Activated CD8-positive, alpha-beta memory T cell treated with anti-CD3 and anti-CD28 coated beads for 36 hours (primary cell): Measurements from ENCODE around the gene HECW1. TPM values are rescaled to one million over a fixed set of nuclear protein-coding genes. Genes with fewer than 3 reads are reported as not detected.
"Not testable (repeated sequence)": the region's sequence is repeated elsewhere in the genome, so short reads cannot be mapped to it uniquely, and the experiment has no call there.

ENCODE experiments used
- CTCF ChIA-PET: fragments of 350-600 bp; sonication (Branson Sonifier 250); formaldehyde crosslinking; loops from one replicate; lab custom pipeline; 2021; ENCODE audit warnings: antibody characterized with exemption; lab: Charles Lee
- POLR2A ChIA-PET: fragments of 350-600 bp; sonication (Branson Sonifier 250); formaldehyde crosslinking; loops from one replicate; lab custom pipeline; 2021; ENCODE audit warnings: antibody characterized with exemption; lab: Charles Lee
- total RNA-seq, 2 experiments: library from RNA; stranded (reverse); gene quantifications; one replicate each; pipeline ENCODE4 v1.2.3, GENCODE V29; 2021

HECW1 gene
- total RNA-seq, 2 experiments from 2014 or later, result not detected

DNA sequence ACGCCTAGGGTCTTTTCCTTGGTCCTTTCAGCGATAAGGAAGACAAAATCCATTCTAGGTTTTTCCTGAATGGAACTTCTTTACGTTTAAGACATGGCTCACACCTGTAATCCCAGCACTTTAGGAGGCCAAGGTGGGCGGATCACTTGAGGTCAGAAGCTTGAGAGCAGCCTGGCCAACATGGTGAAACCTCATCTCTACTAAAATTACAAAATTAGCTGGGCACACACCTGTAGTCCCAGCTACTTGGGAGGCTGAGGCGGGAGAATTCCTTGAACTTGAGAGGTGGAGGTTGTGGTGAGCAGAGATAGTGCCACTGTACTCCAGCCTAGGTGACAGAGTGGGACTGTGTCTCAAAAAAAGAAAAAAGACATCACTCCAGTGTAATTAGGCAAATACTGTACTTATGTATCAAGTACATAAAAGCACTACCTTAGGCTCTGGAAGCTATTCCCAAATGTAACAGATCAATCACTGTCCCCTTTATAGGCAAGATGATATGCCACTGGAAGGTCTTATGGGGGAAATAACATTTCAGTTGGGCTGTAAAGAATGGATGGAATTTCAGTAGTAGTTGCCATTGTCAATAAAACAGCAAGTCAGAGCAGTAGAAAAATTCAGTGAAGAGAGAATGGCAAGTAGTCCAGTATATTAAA is 476.2 kb downstream of the HECW1 start:
- POLR2A ChIA-PET, result no interaction called here
- CTCF ChIA-PET, result no interaction called here

- CTCF ChIA-PET, result no interaction called here
- POLR2A ChIA-PET, result no interaction called here
Observed at GRCh38 chr7:43589133-43589478, 476.7 kb downstream of the HECW1 start.

DNA sequence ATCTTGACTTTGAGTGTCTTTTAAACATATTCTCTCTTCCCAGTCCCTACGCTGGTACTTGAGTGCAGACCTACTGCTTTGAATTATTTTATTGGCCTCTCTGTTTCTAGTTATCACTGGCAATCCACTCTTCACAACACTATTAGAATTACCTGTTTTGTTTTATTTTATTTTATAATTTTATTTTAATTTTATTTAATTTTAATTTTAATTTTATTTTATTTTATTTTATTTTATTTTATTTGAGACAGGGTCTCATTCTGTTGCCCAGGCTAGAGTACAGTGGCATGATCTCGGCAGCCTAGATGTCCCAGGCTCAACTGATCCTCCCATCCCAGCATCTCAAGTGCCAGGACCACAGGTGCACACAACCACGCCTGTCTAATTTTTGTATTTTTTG is 477.3 kb downstream of the HECW1 start:
- CTCF ChIA-PET, result no interaction called here
- POLR2A ChIA-PET, result no interaction called here

DNA sequence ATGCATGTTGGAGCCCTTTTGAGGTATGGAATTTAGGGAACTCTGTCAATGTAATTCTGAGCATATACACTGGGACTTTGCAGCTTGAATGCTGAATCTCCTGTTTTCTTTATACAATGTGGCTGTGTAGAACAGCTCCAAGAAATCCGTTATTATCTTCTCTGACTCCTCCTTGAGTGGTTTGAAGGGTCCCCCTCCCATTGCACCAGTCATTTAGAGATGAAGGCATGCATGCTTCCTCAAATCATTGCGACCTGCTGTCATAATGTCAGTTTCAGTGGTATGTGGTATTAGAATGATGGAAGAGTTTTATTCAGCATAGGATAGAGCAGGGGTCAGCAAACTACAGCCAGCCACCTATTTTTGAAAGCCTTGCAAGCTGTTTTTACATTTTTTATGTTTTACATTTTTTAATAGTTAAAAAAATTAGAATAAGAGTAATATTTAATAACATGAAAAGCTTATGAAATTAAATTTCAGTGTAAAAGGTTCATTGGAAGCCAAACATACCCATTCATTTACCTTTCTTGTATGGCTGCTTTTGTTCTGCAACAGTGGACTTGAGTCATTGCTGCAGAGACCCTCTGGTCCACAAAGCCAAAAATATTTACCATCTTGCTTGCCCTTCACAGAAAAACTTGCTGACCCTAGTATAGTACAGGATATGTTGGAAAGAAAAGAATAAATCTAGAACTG is 478.6 kb downstream of the HECW1 start:
- ChIA-PET POLR2A (interaction anchor here (0.5 to 1.2 kb wide), 2 partner anchors 57 to 508 kb away, joined by 3 to 4 read pairs; no protein-coding TSS in a partner anchor), CTCF (interaction anchor here (0.8 to 1.2 kb wide), 4 partner anchors 8 to 57 kb away, joined by 3 to 11 read pairs (median 4); partner anchors contain the start of gene STK17A)

DNA sequence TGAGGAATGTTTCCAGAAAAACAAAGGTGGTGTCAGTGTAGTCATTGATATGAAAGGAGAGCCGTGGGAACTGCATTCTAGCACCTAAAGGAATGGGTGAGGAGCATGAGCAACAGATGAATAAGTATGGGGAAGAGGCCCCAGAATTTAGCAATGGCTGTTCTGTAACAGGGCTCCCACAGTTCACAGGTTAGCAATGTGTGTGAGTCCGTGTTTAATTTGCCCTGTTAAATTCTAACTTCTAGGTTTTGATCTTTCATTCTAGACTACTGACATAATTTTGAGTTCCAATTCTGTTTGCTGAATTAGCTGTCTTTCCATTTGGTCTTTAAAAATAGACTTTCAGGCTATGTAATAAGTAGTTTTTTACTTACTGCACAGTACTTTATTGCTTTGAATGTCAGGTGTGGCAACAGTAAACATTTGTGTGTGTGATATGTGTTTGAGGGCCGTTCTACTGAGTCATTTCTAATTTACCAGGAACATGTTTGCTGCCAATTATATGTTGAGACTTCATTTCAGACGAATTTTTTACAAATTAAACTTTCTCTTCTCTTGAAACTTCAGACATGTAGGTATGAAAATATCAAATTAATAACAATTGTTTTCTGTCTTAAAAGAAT is 479.2 kb downstream of the HECW1 start:
- CTCF ChIA-PET, result interaction anchor here (0.8 to 1.4 kb wide), 5 partner anchors 9 to 56 kb away, joined by 3 to 11 read pairs (median 3); partner anchors contain the start of gene STK17A
- POLR2A ChIA-PET, result interaction anchor here (0.6 to 1.2 kb wide), 2 partner anchors 21 to 56 kb away, joined by 3 to 4 read pairs; no protein-coding TSS in a partner anchor

- POLR2A ChIA-PET, result interaction anchor here (0.6 kb wide), 2 partner anchors 13 to 20 kb away, joined by 3 read pairs; no protein-coding TSS in a partner anchor
- CTCF ChIA-PET, result interaction anchor here (1.4 kb wide), 1 partner anchor 36 kb away, joined by 3 read pairs; no protein-coding TSS in a partner anchor
Observed at GRCh38 chr7:43592326-43592725, 479.9 kb downstream of the HECW1 start.

DNA sequence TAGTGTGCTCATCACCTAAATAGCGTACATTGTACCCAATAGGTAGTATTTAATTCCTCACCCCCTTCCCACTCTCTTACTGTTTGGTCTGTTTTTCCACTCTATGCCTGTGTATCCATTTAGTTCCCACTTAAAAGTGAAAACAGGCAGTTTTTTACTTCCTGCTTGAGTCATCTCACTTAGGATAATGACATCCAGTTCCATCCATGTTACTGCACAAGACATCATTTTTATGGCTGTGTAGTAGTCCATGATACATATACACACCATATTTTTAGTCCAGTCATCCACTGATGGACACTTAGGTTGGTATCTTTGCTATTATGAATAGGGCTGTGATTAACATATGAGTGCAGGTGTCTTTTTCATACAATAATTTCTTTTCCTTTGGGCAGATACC is 480.6 kb downstream of the HECW1 start:
- CTCF ChIA-PET, result interaction anchor here (1.4 kb wide), 1 partner anchor 35 kb away, joined by 3 read pairs; no protein-coding TSS in a partner anchor
- POLR2A ChIA-PET, result interaction anchor here (0.6 kb wide), 3 partner anchors 12 to 132 kb away, joined by 3 to 5 read pairs (median 4); no protein-coding TSS in a partner anchor

GRCh38 chr7:43594020-43594419 is 481.6 kb downstream of the HECW1 start:
- ChIA-PET CTCF (interaction anchor here (0.6 kb wide), 1 partner anchor 106 kb away, joined by 3 read pairs; no protein-coding TSS in a partner anchor), POLR2A (interaction anchor here (0.5 to 0.6 kb wide), 2 partner anchors 11 to 234 kb away, joined by 3 to 4 read pairs; partner anchors contain the start of gene STK17A)

DNA sequence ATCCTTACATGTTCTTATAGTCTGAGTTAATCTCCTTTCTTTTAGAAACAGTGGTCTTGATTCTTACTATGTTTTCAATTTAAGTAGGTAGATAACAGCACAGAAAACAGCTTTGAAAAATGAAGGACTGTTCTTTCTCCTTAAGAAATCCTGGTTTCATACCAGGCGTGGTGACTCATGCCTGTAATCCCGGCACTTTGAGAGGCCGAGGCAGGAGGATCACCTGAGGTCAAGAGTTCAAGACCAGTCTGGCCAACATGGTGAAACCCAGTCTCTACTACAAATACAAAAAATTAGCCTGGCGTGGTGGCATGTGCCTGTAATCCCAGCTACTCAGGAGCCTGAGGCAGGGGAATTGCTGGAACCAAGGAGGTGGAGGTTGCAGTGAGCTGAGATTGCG is 484.0 kb downstream of the HECW1 start:
- CTCF ChIA-PET, result interaction anchor here (0.5 to 1.2 kb wide), 4 partner anchors 9 to 51 kb away, joined by 3 to 4 read pairs (median 4); partner anchors contain the start of gene STK17A
- POLR2A ChIA-PET, result not testable (repeated sequence)

GRCh38 chr7:43600056-43600455 is 487.6 kb downstream of the HECW1 start:
- ChIA-PET POLR2A (no interaction called here), CTCF (no interaction called here)

DNA sequence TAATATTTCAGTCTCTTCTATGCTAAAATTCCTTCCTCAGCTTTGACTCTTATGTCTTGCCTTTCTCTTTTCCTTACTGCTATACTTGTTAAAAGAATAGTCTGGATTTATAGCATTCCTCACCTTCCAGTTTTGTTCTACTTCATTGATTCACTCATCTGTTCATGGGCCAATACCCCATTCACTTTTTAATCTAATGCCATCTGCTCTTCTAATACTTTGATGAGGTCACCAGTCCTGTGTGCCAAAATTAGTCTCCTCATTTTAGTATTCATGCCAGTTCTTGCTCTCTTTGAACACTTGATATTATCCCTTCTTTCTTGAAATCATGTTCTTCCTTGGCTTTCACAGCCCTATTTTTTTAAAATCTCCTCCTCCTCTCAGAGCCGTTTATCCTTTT is 489.8 kb downstream of the HECW1 start:
- ChIA-PET CTCF (interaction anchor here (0.9 kb wide), 1 partner anchor 76 kb away, joined by 4 read pairs; no protein-coding TSS in a partner anchor), POLR2A (interaction anchor here (1.0 kb wide), 1 partner anchor 20 kb away, joined by 4 read pairs; the partner anchor contains the start of gene STK17A)

GRCh38 chr7:43604251-43604650 is 491.8 kb downstream of the HECW1 start:
- CTCF ChIA-PET, result interaction anchor here (0.8 kb wide), 1 partner anchor 23 kb away, joined by 3 read pairs; no protein-coding TSS in a partner anchor

DNA sequence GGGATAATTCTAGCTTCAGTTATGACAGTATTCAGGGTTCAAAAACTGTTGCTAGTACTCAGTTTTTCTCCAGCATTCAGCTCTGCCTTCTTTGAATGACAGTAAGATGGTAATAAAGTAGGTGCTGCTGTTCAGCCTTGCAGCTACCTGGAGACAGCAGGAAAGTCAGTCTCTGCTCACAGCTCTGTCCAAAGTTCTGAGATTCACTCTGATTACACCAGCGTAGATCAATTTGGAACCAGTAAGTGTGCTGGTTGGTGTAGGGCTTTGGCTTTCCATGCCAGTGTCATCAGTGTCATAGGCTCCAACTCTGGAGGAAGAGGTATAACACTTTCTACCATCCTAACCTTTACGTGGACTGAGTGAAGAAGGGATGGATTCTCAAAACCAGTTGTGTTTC is 496.6 kb downstream of the HECW1 start:
- CTCF ChIA-PET, result no interaction called here
- POLR2A ChIA-PET, result interaction anchor here (1.2 kb wide), 1 partner anchor 41 kb away, joined by 8 read pairs; no protein-coding TSS in a partner anchor

More at GRCh38 chr7:43604251-43604650, 491.8 kb downstream of the HECW1 start:
- POLR2A ChIA-PET, result interaction anchor here (0.6 kb wide), 1 partner anchor 9 kb away, joined by 13 read pairs; no protein-coding TSS in a partner anchor

DNA sequence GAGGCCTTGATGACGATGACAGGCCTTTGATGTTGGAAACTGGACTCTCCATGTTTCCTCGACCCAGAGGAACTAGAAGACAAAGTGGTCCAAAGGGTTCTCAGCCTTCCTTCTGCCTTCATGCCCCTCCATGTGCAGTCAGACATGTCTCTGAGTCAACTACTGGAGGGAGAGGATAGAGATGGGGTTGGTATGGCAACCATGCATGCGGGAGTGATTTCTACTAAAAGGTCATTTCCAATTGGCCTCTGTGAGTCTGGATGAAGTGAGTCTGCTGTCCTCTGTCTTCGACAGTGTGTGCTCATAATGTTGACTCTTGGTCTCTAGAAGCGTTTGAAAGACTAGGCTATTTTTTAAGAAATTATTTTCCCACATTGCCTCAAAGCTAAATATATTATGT is 499.7 kb downstream of the HECW1 start:
- POLR2A ChIA-PET, result interaction anchor here (0.6 to 2.4 kb wide), 4 partner anchors 19 to 29 kb away, joined by 3 to 11 read pairs (median 6); partner anchors contain the start of gene STK17A
- CTCF ChIA-PET, result interaction anchor here (0.6 to 5.2 kb wide), 5 partner anchors 9 to 88 kb away, joined by 3 to 27 read pairs (median 4); partner anchors contain the start of gene STK17A

- ChIA-PET CTCF (interaction anchor here (0.6 to 5.2 kb wide), 7 partner anchors 9 to 87 kb away, joined by 3 to 27 read pairs (median 4); partner anchors contain the start of gene STK17A), POLR2A (interaction anchor here (0.6 to 2.4 kb wide), 5 partner anchors 20 to 30 kb away, joined by 3 to 11 read pairs (median 4); partner anchors contain the start of gene STK17A)
Observed at GRCh38 chr7:43612599-43613589, 500.4 kb downstream of the HECW1 start.
